H1 (cell line): ENCODE results near the gene KCNK4. TPM values are rescaled to one million over a fixed set of nuclear protein-coding genes. Genes with fewer than 3 reads are reported as not detected.

Source experiments
- CTCF ChIA-PET: fragments of 300-600 bp; sonication (Branson Sonifier 250); formaldehyde crosslinking; loops from one replicate; lab custom pipeline; 2021; ENCODE audit not compliant: partially characterized antibody; lab: Charles Lee
- POLR2A ChIA-PET: fragments of 300-600 bp; sonication (Branson Sonifier 250); formaldehyde crosslinking; loops from one replicate; lab custom pipeline; 2021; ENCODE audit warnings: inconsistent platforms; ENCODE audit not compliant: partially characterized antibody; lab: Charles Lee
- DNase-seq, 2 experiments: peaks; one replicate each; pipeline versions ENCODE4 v3.0.0 to v3.0.0-alpha.2; 2010 to 2022; ENCODE audit warnings: low spot score in 2 of 2, low read depth in 1 of 2, mixed read lengths in 1 of 2
- FAIRE-seq: peaks from 2 replicates; lab custom pipeline; 2011; peaks lifted over from hg19 to GRCh38; lab: Jason Lieb, UNC
- H2AFZ ChIP-seq: 2 replicates; pipeline ENCODE4 v1.8.1; 2012; ENCODE audit warnings: low read length, inconsistent platforms
- H2AK5ac ChIP-seq: 2 replicates; pipeline ENCODE4 v1.6.1; 2013; ENCODE audit warnings: low read depth, low read length
- H2BK120ac ChIP-seq: replicated peaks from 2 replicates; pipeline ENCODE3; 2013; ENCODE audit warnings: low read depth, low read length, inconsistent platforms
- H2BK12ac ChIP-seq: 2 replicates; pipeline ENCODE4 v1.6.1; 2013; ENCODE audit warnings: low read depth, low read length
- H2BK15ac ChIP-seq: 2 replicates; pipeline ENCODE4 v1.6.1; 2013; ENCODE audit warnings: low read length
- H2BK20ac ChIP-seq: 2 replicates; pipeline ENCODE4 v1.6.1; 2013; ENCODE audit warnings: low read length
- H2BK5ac ChIP-seq: 2 replicates; pipeline ENCODE4 v1.6.1; 2013; ENCODE audit warnings: low read depth, low read length
- H3K14ac ChIP-seq: 2 replicates; pipeline ENCODE4 v1.6.1; 2013; ENCODE audit warnings: inconsistent platforms; ENCODE audit not compliant: insufficient read length
- H3K18ac ChIP-seq: 2 replicates; pipeline ENCODE4 v1.6.1; 2013; ENCODE audit warnings: low read length; ENCODE audit errors: extremely low read depth
- H3K23ac ChIP-seq: 2 replicates; pipeline ENCODE4 v1.6.1; 2013; ENCODE audit warnings: inconsistent platforms; ENCODE audit not compliant: insufficient read length
- H3K23me2 ChIP-seq: 2 replicates; pipeline ENCODE4 v1.6.1; 2013; ENCODE audit warnings: low read depth, low read length
- H3K27ac ChIP-seq: 2 replicates; pipeline ENCODE4 v1.6.1; 2011; ENCODE audit warnings: low read depth, low read length, inconsistent platforms
- H3K27me3 ChIP-seq, 4 experiments: replicated peaks in 1 of 4; 1 replicate in 1 of 4; 2 replicates in 3 of 4; pipeline versions ENCODE4 v1.6.1 to v1.8.1; 2011 to 2013; ENCODE audit warnings: low read length in 3 of 4, mild to moderate bottlenecking in 3 of 4, inconsistent platforms in 2 of 4, mixed read lengths in 2 of 4, moderate library complexity in 1 of 4; ENCODE audit not compliant: control insufficient read depth in 3 of 4, insufficient read depth in 3 of 4; ENCODE audit errors: extremely low read depth in 1 of 4
- H3K36me3 ChIP-seq, 4 experiments: 2 replicates each; pipeline versions ENCODE4 v1.6.1 to v1.8.1; 2011 to 2013; ENCODE audit warnings: mild to moderate bottlenecking in 4 of 4, low read length in 3 of 4, moderate library complexity in 2 of 4, control low read depth in 1 of 4, inconsistent platforms in 1 of 4; ENCODE audit not compliant: insufficient read depth in 4 of 4, control insufficient read depth in 2 of 4
- H3K4ac ChIP-seq: replicated peaks from 2 replicates; pipeline ENCODE3; 2013; ENCODE audit warnings: low read length, low read depth, mixed read lengths, inconsistent platforms; ENCODE audit not compliant: insufficient read length
- H3K4me1 ChIP-seq, 4 experiments: replicated peaks in 1 of 4; 1 replicate in 1 of 4; 2 replicates in 3 of 4; pipeline versions ENCODE4 v1.6.1 to v1.8.1; 2011 to 2013; ENCODE audit warnings: low read length in 3 of 4, inconsistent platforms in 2 of 4, mixed read lengths in 1 of 4; ENCODE audit not compliant: insufficient read depth in 4 of 4, control insufficient read depth in 3 of 4
- H3K4me2 ChIP-seq, 2 experiments: 2 replicates each; pipeline versions ENCODE4 v1.6.1 to v1.8.1; 2011 to 2013; ENCODE audit warnings: low read depth in 2 of 2, low read length in 2 of 2, control low read depth in 1 of 2, inconsistent platforms in 1 of 2, mild to moderate bottlenecking in 1 of 2; ENCODE audit not compliant: insufficient read depth in 1 of 2
- H3K4me3 ChIP-seq, 4 experiments: fragments of 200-600, 300-600 bp in 1 of 4; sonication (generic), shearing (Covaris generic), sonication (Bioruptor Twin) in 1 of 4; 2 replicates each; pipeline versions ENCODE4 v1.5.1 to v1.8.1; 2011 to 2016; ENCODE audit warnings: low read length in 4 of 4, low read depth in 3 of 4, control low read depth in 2 of 4, inconsistent platforms in 2 of 4, mild to moderate bottlenecking in 2 of 4, mixed read lengths in 1 of 4, moderate library complexity in 1 of 4; ENCODE audit not compliant: insufficient read depth in 2 of 4; ENCODE audit errors: extremely low read depth in 1 of 4
- H3K56ac ChIP-seq: replicated peaks from 2 replicates; pipeline ENCODE3; 2013; ENCODE audit warnings: low read depth, mild to moderate bottlenecking, mixed read lengths, low read length, inconsistent platforms; ENCODE audit not compliant: insufficient read length
- H3K79me1 ChIP-seq: 2 replicates; pipeline ENCODE4 v1.6.1; 2013; ENCODE audit warnings: low read depth, low read length, control low read depth
- H3K79me2 ChIP-seq, 2 experiments: 2 replicates each; pipeline versions ENCODE4 v1.6.1 to v1.8.1; 2012 to 2013; ENCODE audit warnings: low read length in 2 of 2, mild to moderate bottlenecking in 2 of 2, inconsistent platforms in 1 of 2; ENCODE audit not compliant: insufficient read depth in 2 of 2, control insufficient read depth in 1 of 2
- H3K9ac ChIP-seq, 4 experiments: replicated peaks in 1 of 4; 1 replicate in 1 of 4; 2 replicates in 3 of 4; pipeline versions ENCODE4 v1.6.1 to v1.8.1; 2011 to 2013; ENCODE audit warnings: low read depth in 3 of 4, low read length in 3 of 4, control low read depth in 2 of 4, mild to moderate bottlenecking in 2 of 4, moderate library complexity in 2 of 4, inconsistent platforms in 1 of 4; ENCODE audit errors: extremely low read depth in 1 of 4
- H3K9me3 ChIP-seq, 2 experiments: 2 replicates each; pipeline versions ENCODE4 v1.6.1 to v1.8.1; 2012 to 2013; ENCODE audit warnings: mild to moderate bottlenecking in 2 of 2, moderate library complexity in 2 of 2, control low read depth in 1 of 2, inconsistent platforms in 1 of 2, low read depth in 1 of 2, low read length in 1 of 2, mixed read lengths in 1 of 2; ENCODE audit not compliant: insufficient read depth in 2 of 2
- H4K20me1 ChIP-seq, 2 experiments: replicated peaks in 1 of 2; 2 replicates each; pipeline versions ENCODE3 to v1.8.1; 2011 to 2013; ENCODE audit warnings: inconsistent platforms in 2 of 2, low read length in 2 of 2, mild to moderate bottlenecking in 1 of 2; ENCODE audit not compliant: insufficient read depth in 2 of 2, control insufficient read depth in 1 of 2
- H4K5ac ChIP-seq: 2 replicates; pipeline ENCODE4 v1.6.1; 2013; ENCODE audit warnings: low read length, low read depth, mixed read lengths, inconsistent platforms; ENCODE audit not compliant: insufficient read length
- H4K8ac ChIP-seq: 2 replicates; pipeline ENCODE4 v1.8.0; 2013; ENCODE audit warnings: mild to moderate bottlenecking, moderate library complexity, low read length, inconsistent platforms; ENCODE audit not compliant: insufficient read depth; ENCODE audit errors: extremely low read depth
- H4K91ac ChIP-seq: replicated peaks from 2 replicates; pipeline ENCODE3; 2013; ENCODE audit warnings: low read length, mixed read lengths, inconsistent platforms; ENCODE audit not compliant: insufficient read length
- ATF2 ChIP-seq: IDR thresholded peaks from 2 replicates; pipeline ENCODE4 v1.6.1; 2012; ENCODE audit warnings: low read length, inconsistent platforms
- ATF3 ChIP-seq: IDR thresholded peaks from 2 replicates; pipeline ENCODE4 v1.6.1; 2011; ENCODE audit warnings: low read depth, mild to moderate bottlenecking, low read length; ENCODE audit not compliant: insufficient read depth
- EP300 ChIP-seq, 2 experiments: IDR thresholded peaks; 1 replicate in 1 of 2; 2 replicates in 1 of 2; pipeline ENCODE4 v1.6.1; 2011 to 2012; ENCODE audit warnings: low read depth in 2 of 2, low read length in 2 of 2, mild to moderate bottlenecking in 2 of 2, borderline replicate concordance in 1 of 2, inconsistent platforms in 1 of 2, moderate library complexity in 1 of 2
- FOSL1 ChIP-seq: IDR thresholded peaks from 2 replicates; pipeline ENCODE4 v1.6.1; 2011; ENCODE audit warnings: mild to moderate bottlenecking, low read depth, low read length, moderate library complexity; ENCODE audit not compliant: insufficient read depth
- GABPA ChIP-seq: IDR thresholded peaks from 2 replicates; pipeline ENCODE4 v1.6.1; 2011; ENCODE audit warnings: mild to moderate bottlenecking, low read length, moderate library complexity, borderline replicate concordance; ENCODE audit not compliant: insufficient read depth
- JUN ChIP-seq: IDR thresholded peaks from 2 replicates; pipeline ENCODE4 v1.6.1; 2011; ENCODE audit warnings: low read depth, mild to moderate bottlenecking, improper control_type of control experiment, low read length
- SIX5 ChIP-seq: IDR thresholded peaks from 2 replicates; pipeline ENCODE4 v1.6.1; 2011; ENCODE audit warnings: mild to moderate bottlenecking, low read depth, low read length
- TBP ChIP-seq: IDR thresholded peaks from 2 replicates; pipeline ENCODE4 v1.6.1; 2011; ENCODE audit warnings: low read depth, low read length, improper control_type of control experiment
- WGBS, 2 experiments: shearing (Covaris generic) in 1 of 2; methylation state at CpG; one replicate each; pipeline versions ENCODE4 v1.1.6 to v1.1.7; 2013 to 2015; ENCODE audit warnings: low lambda C conversion rate in 2 of 2, mixed read lengths in 2 of 2, inconsistent platforms in 1 of 2, low coverage in 1 of 2, missing lambda C conversion rate in 1 of 2; ENCODE audit not compliant: insufficient replicate concordance in 2 of 2, insufficient coverage in 1 of 2, insufficient read length in 1 of 2; ENCODE audit errors: extremely low coverage in 1 of 2, missing lambda C conversion rate in 1 of 2; 5-methylcytosine and 5-hydroxymethylcytosine counted together
- polyA plus RNA-seq, 7 experiments: library from polyadenylated mRNA; depleted of rRNA in 3 of 7; stranded (reverse) in 5 of 7; unstranded in 2 of 7; fragments of >200 nt in 5 of 7; fragments of 200-250 nt in 2 of 7; gene quantifications; 1 replicate in 5 of 7; 2 replicates in 1 of 7; 4 replicates in 1 of 7; pipeline versions ENCODE4 v1.2.1 to v1.2.3, GENCODE V29; 2011 to 2013; ENCODE audit warnings: missing spikeins in 2 of 7, mixed read lengths in 2 of 7
- total RNA-seq: library from RNA; stranded (reverse); fragmentation: NEBNext Ultra II Directional; extraction: Animal tissue kit (Norgen Biotek cat#: 25700); gene quantifications from 2 replicates; pipeline ENCODE4 v1.2.1, GENCODE V29; 2021

Gene KCNK4
- total and polyA plus RNA-seq, 2 of the 8 experiments (the other 6 are each of a cell fraction or from before 2014, with no cell fraction given), result 0.19 TPM; not detected in 1

- H2BK12ac ChIP-seq, result no peak overlapping the region
- DNase-seq (no peak), FAIRE-seq (no peak)
- H3K4me3 ChIP-seq, result no peak overlapping the region
- H3K4ac ChIP-seq, result no peak overlapping the region
- ChIA-PET POLR2A (interaction anchor here (0.7 to 7.1 kb wide), 3 partner anchors 11 to 24 kb away, joined by 3 to 101 read pairs (median 36); partner anchors contain the start of gene PPP1R14B), CTCF (interaction anchor here (0.6 to 5.9 kb wide), 5 partner anchors 10 to 381 kb away, joined by 3 to 62 read pairs (median 4); partner anchors contain the start of gene FERMT3)
- peaks cover 20 to 54% (median 33%) of the 10 kb centered on the region in 4 experiments for H3K36me3 ChIP-seq
- no peak overlapping the region for H3K4me2 ChIP-seq
- no peak overlapping the region for H3K23ac ChIP-seq
- H3K9me3 ChIP-seq, result no peaks in the 10 kb centered on the region
- H3K79me1 ChIP-seq, result peaks cover 2% of the 10 kb centered on the region; the same call in 1 of the 2 replicates
- H4K5ac ChIP-seq, result no peak overlapping the region
- peaks cover 0 to 12% (median 8%) of the 10 kb centered on the region in 4 experiments; a peak in 5 of 7 replicates for H3K4me1 ChIP-seq
- H2BK5ac ChIP-seq, result no peak overlapping the region
- H2BK120ac ChIP-seq, result no peak overlapping the region
- no peak overlapping the region for H2AK5ac ChIP-seq
- 94% methylated on average over 29 of the region's 35 CpGs; no CpG with 5 or more reads in 1 of the 2 experiments for WGBS, 2 experiments
- no peak overlapping the region for H4K91ac ChIP-seq
- no peak overlapping the region for H2BK15ac ChIP-seq
- H3K27me3 ChIP-seq, result no peaks in the 10 kb centered on the region
- H4K20me1 ChIP-seq, result peaks cover 10 to 24% of the 10 kb centered on the region in 2 experiments
- no peak overlapping the region for H3K27ac ChIP-seq
- H2BK20ac ChIP-seq, result no peak overlapping the region
- no peak overlapping the region for H2AFZ ChIP-seq
- no peak overlapping the region for H3K9ac ChIP-seq
- no peak overlapping the region for H3K18ac ChIP-seq
- peaks cover 0 to 23% of the 10 kb centered on the region in 2 experiments; a peak in 1 of 4 replicates for H3K79me2 ChIP-seq
- no peak overlapping the region for H3K56ac ChIP-seq
- H3K14ac ChIP-seq, result no peak overlapping the region
- H3K23me2 ChIP-seq, result peaks cover 10% of the 10 kb centered on the region; the same call in 1 of the 2 replicates
- H4K8ac ChIP-seq, result no peak overlapping the region
- TF ChIP-seq SIX5 (no peak), TBP (no peak), EP300 (IDR thresholded peaks at IDR 0.05; ENCODE audit: borderline replicate concordance in 1 of 2, low read depth in 2 of 2, low read length in 2 of 2) (no peak), ATF3 (no peak), GABPA (no peak), JUN (no peak), FOSL1 (no peak), ATF2 (no peak)
Observed at GRCh38 chr11:64255135-64256128, 35.7 kb upstream of the KCNK4 start.
